Right kidney (tissue), 1 donor: ENCODE data around the gene ALDH1A2.

Experiments
- DNase-seq: peaks from one replicate; pipeline ENCODE4 v3.0.0-alpha.2; 2016

ALDH1A2 gene

GRCh38 chr15:57946491-57947048 is 118.9 kb downstream of the ALDH1A2 start:
- no peak for DNase-seq

- no peak for DNase-seq
Measured at GRCh38 chr15:57945616-57946015, 119.9 kb downstream of the ALDH1A2 start.

GRCh38 chr15:57943754-57944420 is 121.6 kb downstream of the ALDH1A2 start:
- DNase-seq, result no peak

GRCh38 chr15:57943171-57943570 is 122.3 kb downstream of the ALDH1A2 start:
- DNase-seq, result no peak

- no peak for DNase-seq
Measured at GRCh38 chr15:57941816-57942215, 123.7 kb downstream of the ALDH1A2 start.

- no peak for DNase-seq
Measured at GRCh38 chr15:57932348-57932747, 133.2 kb downstream of the ALDH1A2 start.

GRCh38 chr15:57931570-57931969 is 133.9 kb downstream of the ALDH1A2 start:
- DNase-seq, result no peak

- no peak for DNase-seq
Measured at GRCh38 chr15:57927091-57927631, 138.3 kb downstream of the ALDH1A2 start.

- no peak for DNase-seq
Measured at GRCh38 chr15:57925650-57926049, 139.9 kb downstream of the ALDH1A2 start.

- DNase-seq, result no peak
Measured at GRCh38 chr15:57924598-57924997, 140.9 kb downstream of the ALDH1A2 start.

- no peak for DNase-seq
Measured at GRCh38 chr15:57923750-57924149, 141.8 kb downstream of the ALDH1A2 start.

GRCh38 chr15:57923306-57923705 is 142.2 kb downstream of the ALDH1A2 start:
- DNase-seq, result peak; percentile 24

- DNase-seq, result peak; percentile 26
Measured at GRCh38 chr15:57922776-57923175, 142.7 kb downstream of the ALDH1A2 start.

- no peak for DNase-seq
Measured at GRCh38 chr15:57921371-57921770, 144.1 kb downstream of the ALDH1A2 start.

GRCh38 chr15:57920911-57921310 is 144.6 kb downstream of the ALDH1A2 start:
- DNase-seq, result no peak

- no peak for DNase-seq
Measured at GRCh38 chr15:57919754-57920153, 145.8 kb downstream of the ALDH1A2 start.

- DNase-seq, result no peak
Measured at GRCh38 chr15:57917998-57918397, 147.5 kb downstream of the ALDH1A2 start.

GRCh38 chr15:57916695-57917094 is 148.8 kb downstream of the ALDH1A2 start:
- DNase-seq, result no peak

- DNase-seq, result peak; percentile 53
Measured at GRCh38 chr15:57915827-57916531, 149.5 kb downstream of the ALDH1A2 start.

- DNase-seq, result peak; percentile 28
Measured at GRCh38 chr15:57914350-57915055, 151.0 kb downstream of the ALDH1A2 start.

- peak; percentile 19 for DNase-seq
Measured at GRCh38 chr15:57911247-57911646, 154.3 kb downstream of the ALDH1A2 start.

- no peak for DNase-seq
Measured at GRCh38 chr15:57910672-57911071, 154.8 kb downstream of the ALDH1A2 start.

GRCh38 chr15:57909388-57909787 is 156.1 kb downstream of the ALDH1A2 start:
- no peak for DNase-seq
